ENCODE data around the gene CARD6.

DNA sequence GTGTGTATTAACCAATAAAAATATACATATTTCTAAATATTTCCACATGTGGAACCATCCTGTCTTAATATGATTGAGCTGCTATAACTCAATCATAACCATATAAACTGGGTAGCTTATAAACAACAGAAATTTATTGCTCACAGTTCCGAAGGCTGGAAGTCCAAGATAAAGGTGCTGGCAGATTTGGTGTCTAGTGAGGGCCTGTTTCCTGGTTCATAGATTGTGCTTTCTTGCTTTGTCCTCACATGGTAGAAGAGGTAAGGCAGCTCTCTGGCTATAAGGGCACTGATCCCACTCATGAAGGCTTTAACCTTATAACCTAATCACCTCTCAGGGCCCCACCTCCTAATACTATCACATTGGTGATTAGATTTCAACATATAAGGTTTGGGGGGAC, 29.0 kb upstream of the CARD6 start:
- TF ChIP-seq, protein P1, sequence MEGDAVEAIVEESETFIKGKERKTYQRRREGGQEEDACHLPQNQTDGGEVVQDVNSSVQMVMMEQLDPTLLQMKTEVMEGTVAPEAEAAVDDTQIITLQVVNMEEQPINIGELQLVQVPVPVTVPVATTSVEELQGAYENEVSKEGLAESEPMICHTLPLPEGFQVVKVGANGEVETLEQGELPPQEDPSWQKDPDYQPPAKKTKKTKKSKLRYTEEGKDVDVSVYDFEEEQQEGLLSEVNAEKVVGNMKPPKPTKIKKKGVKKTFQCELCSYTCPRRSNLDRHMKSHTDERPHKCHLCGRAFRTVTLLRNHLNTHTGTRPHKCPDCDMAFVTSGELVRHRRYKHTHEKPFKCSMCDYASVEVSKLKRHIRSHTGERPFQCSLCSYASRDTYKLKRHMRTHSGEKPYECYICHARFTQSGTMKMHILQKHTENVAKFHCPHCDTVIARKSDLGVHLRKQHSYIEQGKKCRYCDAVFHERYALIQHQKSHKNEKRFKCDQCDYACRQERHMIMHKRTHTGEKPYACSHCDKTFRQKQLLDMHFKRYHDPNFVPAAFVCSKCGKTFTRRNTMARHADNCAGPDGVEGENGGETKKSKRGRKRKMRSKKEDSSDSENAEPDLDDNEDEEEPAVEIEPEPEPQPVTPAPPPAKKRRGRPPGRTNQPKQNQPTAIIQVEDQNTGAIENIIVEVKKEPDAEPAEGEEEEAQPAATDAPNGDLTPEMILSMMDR (IDR thresholded peaks at IDR 0.05): no peak
- no peak for TF ChIP-seq POLR2A (IDR thresholded peaks at IDR 0.05)

All from Peyer's patch (tissue), 4 donors.